ENCODE results near the gene ARAP1. TPM values are rescaled to one million over a fixed set of nuclear protein-coding genes. Genes with fewer than 3 reads are reported as not detected.
A peak's percentile ranks its signal among the peaks of the same experiment; 100 is the strongest.

ARAP1 gene
- total RNA-seq, 1 experiment from 2014 or later = 73.6 TPM

DNA sequence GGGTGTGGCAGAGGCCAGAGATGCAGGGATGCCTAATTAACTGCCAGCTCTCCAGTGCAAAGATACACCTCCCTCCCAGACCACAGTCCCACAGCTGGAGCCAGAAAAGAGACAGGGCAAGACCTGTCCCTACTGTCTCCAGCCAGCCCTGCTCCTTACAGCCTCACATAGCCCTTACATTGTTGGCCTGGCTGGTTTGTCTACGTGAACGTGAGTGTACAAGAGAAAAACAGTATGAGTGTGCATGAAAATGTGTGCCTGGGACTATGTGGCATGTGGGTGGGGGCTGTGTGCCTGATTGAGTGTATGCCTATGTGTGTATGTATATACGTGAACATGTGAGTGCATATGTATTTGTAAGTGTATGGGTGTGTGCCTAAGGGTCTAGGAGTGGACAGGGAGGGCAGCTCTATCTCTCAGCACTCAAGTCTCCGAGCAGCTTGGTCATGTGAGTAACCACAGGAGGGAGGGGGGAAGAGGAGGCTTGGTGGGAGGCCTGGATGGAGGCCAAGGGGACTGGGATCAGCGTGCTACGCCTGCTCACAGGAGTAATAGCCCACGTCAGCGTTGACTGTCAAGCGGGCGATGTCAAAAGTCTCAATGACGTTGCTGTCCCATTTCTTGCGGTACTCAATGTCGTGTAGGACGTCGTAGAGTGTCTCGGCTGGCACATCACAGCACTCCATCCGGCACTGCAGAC lies 6.6 kb upstream of the ARAP1 start:
- DNase-seq (ENCODE audit: low read depth, low spot score) = no peak
- TF ChIP-seq SIN3A (IDR thresholded peaks at IDR 0.05; ENCODE audit: borderline replicate concordance, insufficient read depth, low read depth, low read length) (no peak), TCF7L2 (IDR thresholded peaks at IDR 0.05; ENCODE audit: low read depth, low read length) (no peak), POLR2AphosphoS5 (IDR thresholded peaks at IDR 0.05; ENCODE audit: low read depth, low read length) (no peak), REST (IDR thresholded peaks at IDR 0.05; ENCODE audit: insufficient read depth in 1 of 2, low read depth in 2 of 2, low read length in 1 of 2) (no peak)
- TF ChIP-seq, protein P1, sequence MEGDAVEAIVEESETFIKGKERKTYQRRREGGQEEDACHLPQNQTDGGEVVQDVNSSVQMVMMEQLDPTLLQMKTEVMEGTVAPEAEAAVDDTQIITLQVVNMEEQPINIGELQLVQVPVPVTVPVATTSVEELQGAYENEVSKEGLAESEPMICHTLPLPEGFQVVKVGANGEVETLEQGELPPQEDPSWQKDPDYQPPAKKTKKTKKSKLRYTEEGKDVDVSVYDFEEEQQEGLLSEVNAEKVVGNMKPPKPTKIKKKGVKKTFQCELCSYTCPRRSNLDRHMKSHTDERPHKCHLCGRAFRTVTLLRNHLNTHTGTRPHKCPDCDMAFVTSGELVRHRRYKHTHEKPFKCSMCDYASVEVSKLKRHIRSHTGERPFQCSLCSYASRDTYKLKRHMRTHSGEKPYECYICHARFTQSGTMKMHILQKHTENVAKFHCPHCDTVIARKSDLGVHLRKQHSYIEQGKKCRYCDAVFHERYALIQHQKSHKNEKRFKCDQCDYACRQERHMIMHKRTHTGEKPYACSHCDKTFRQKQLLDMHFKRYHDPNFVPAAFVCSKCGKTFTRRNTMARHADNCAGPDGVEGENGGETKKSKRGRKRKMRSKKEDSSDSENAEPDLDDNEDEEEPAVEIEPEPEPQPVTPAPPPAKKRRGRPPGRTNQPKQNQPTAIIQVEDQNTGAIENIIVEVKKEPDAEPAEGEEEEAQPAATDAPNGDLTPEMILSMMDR (IDR thresholded peaks at IDR 0.05) = no peak
- ChIA-PET POLR2A (no interaction called here), CTCF (no interaction called here)
- Histone ChIP-seq H3K4me3 (ENCODE audit: low read depth in 2 of 2, low read length in 2 of 2) (no peak overlapping the region), H3K27ac (ENCODE audit: low read length) (no peak overlapping the region), H3K4me1 (ENCODE audit: control insufficient read depth, insufficient read depth, low read length) (no peaks in the 10 kb centered on the region; the same call in 1 of the 2 replicates), H3K27me3 (ENCODE audit: control insufficient read depth, insufficient read depth, low read length) (no peaks in the 10 kb centered on the region), H3K9me3 (ENCODE audit: control insufficient read depth, insufficient read depth, low read depth, low read length) (no peaks in the 10 kb centered on the region), H3K36me3 (ENCODE audit: control insufficient read depth, insufficient read depth, low read length) (no peaks in the 10 kb centered on the region)
- intact Hi-C loops (cut with micrococcal nuclease; ENCODE audit: unreplicated experiment) = no loop called here
- in situ Hi-C loops (cut with HindIII; ENCODE audit: low pct_unique_long_range_greater_than_20kb, low sequenced_read_pairs) = no loop called here
- no TSS peak for BruUV-seq (replicated peaks)
- ATAC-seq = peak; percentile 50; the same call in 1 of the 2 replicates

DNA sequence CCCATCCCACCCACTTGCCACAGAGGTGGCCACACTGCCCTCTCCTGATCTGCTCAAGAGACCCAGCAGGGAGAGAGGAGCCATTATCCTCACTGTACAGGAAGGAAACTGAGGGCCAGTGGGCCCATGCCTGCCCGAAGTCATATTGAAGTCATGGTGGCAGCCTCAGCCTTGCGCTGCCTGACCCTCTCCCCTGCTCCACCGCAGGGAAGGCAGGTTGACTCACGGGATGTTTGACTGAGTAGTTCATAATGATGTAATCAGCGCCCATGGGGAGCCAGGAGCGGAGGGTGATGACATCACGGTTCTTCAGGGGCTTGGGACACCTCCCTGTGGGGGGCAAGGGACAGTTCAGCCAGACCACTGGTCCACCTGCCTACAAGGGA lies 6.1 kb upstream of the ARAP1 start:
- in situ Hi-C loops (cut with HindIII; ENCODE audit: low pct_unique_long_range_greater_than_20kb, low sequenced_read_pairs) = no loop called here
- Histone ChIP-seq H3K4me3 (ENCODE audit: low read depth in 2 of 2, low read length in 2 of 2) (no peak overlapping the region), H3K4me1 (ENCODE audit: control insufficient read depth, insufficient read depth, low read length) (peaks cover 2% of the 10 kb centered on the region; the same call in 1 of the 2 replicates), H3K27ac (ENCODE audit: low read length) (no peak overlapping the region), H3K9me3 (ENCODE audit: control insufficient read depth, insufficient read depth, low read depth, low read length) (no peaks in the 10 kb centered on the region), H3K36me3 (ENCODE audit: control insufficient read depth, insufficient read depth, low read length) (no peaks in the 10 kb centered on the region), H3K27me3 (ENCODE audit: control insufficient read depth, insufficient read depth, low read length) (no peaks in the 10 kb centered on the region)
- ATAC-seq = peak; percentile 20; the same call in 1 of the 2 replicates
- no peak for DNase-seq (ENCODE audit: low read depth, low spot score)
- BruUV-seq (replicated peaks) = no TSS peak
- no peak for TF ChIP-seq TCF7L2 (IDR thresholded peaks at IDR 0.05; ENCODE audit: low read depth, low read length)
- POLR2A ChIA-PET = no interaction called here
- CTCF ChIA-PET = no interaction called here
- intact Hi-C loops (cut with micrococcal nuclease; ENCODE audit: unreplicated experiment) = no loop called here

- POLR2A ChIA-PET = no interaction called here
- H3K27me3 ChIP-seq (ENCODE audit: control insufficient read depth, insufficient read depth, low read length) = no peaks in the 10 kb centered on the region
- ATAC-seq = no peak
- CTCF ChIA-PET = no interaction called here
- TF ChIP-seq TCF7L2 (IDR thresholded peaks at IDR 0.05; ENCODE audit: low read depth, low read length) (no peak), SIN3A (IDR thresholded peaks at IDR 0.05; ENCODE audit: borderline replicate concordance, insufficient read depth, low read depth, low read length) (no peak), POLR2AphosphoS5 (IDR thresholded peaks at IDR 0.05; ENCODE audit: low read depth, low read length) (no peak), REST (IDR thresholded peaks at IDR 0.05; ENCODE audit: insufficient read depth in 1 of 2, low read depth in 2 of 2, low read length in 1 of 2) (no peak)
- TF ChIP-seq, protein P1 (IDR thresholded peaks at IDR 0.05) = no peak
- intact Hi-C loops (cut with micrococcal nuclease; ENCODE audit: unreplicated experiment) = no loop called here
- peaks cover 17% of the 10 kb centered on the region for H3K4me1 ChIP-seq (ENCODE audit: control insufficient read depth, insufficient read depth, low read length)
- DNase-seq (ENCODE audit: low read depth, low spot score) = no peak
- H3K27ac ChIP-seq (ENCODE audit: low read length) = no peak overlapping the region
- H3K9me3 ChIP-seq (ENCODE audit: control insufficient read depth, insufficient read depth, low read depth, low read length) = no peaks in the 10 kb centered on the region
- H3K36me3 ChIP-seq (ENCODE audit: control insufficient read depth, insufficient read depth, low read length) = peaks cover 6% of the 10 kb centered on the region; the same call in 1 of the 2 replicates
- H3K4me3 ChIP-seq (ENCODE audit: low read depth in 2 of 2, low read length in 2 of 2) = no peak overlapping the region
- no TSS peak for BruUV-seq (replicated peaks)
- in situ Hi-C loops (cut with HindIII; ENCODE audit: low pct_unique_long_range_greater_than_20kb, low sequenced_read_pairs) = no loop called here
These were observed 3.6 kb upstream of the ARAP1 start for GRCh38 chr11:72755713-72756285.

Data from Panc1 (cell line).